ENCODE measurements around the gene ZNF438. TPM values are rescaled to one million over a fixed set of nuclear protein-coding genes. Genes with fewer than 3 reads are reported as not detected.

The ZNF438 gene
- total and polyA plus RNA-seq, 2 of the 8 experiments (the other 6 are each of a cell fraction or from before 2014, with no cell fraction given), result 0.95 to 1.7 TPM

GRCh38 chr10:31041011-31041410 lies 9.3 kb upstream of the ZNF438 start:
- Histone ChIP-seq H3K27ac (ENCODE audit: low read depth, low read length) (no peak overlapping the region), H3K27me3 (replicated peaks in 1 of 4; ENCODE audit: control insufficient read depth in 3 of 4, extremely low read depth in 1 of 4, insufficient read depth in 3 of 4, low read length in 3 of 4) (no peaks in the 10 kb centered on the region), H3K4me1 (replicated peaks in 1 of 4; ENCODE audit: control insufficient read depth in 3 of 4, insufficient read depth in 4 of 4, low read length in 3 of 4) (peaks cover 0 to 3% (median 1%) of the 10 kb centered on the region in 4 experiments; a peak in 2 of 7 replicates), H2BK120ac (replicated peaks; ENCODE audit: low read depth, low read length) (no peak overlapping the region), H3K4ac (replicated peaks; ENCODE audit: insufficient read length, low read depth, low read length) (no peak overlapping the region), H4K20me1 (replicated peaks in 1 of 2; ENCODE audit: control insufficient read depth in 1 of 2, insufficient read depth in 2 of 2, low read length in 2 of 2) (no peaks in the 10 kb centered on the region), H3K79me2 (ENCODE audit: control insufficient read depth in 1 of 2, insufficient read depth in 2 of 2, low read length in 2 of 2) (no peaks in the 10 kb centered on the region), H3K56ac (replicated peaks; ENCODE audit: insufficient read length, low read depth, low read length) (no peak overlapping the region), H4K5ac (ENCODE audit: insufficient read length, low read depth, low read length) (no peak overlapping the region), H3K4me2 (ENCODE audit: insufficient read depth in 1 of 2, low read depth in 2 of 2, low read length in 2 of 2) (no peak overlapping the region), H3K79me1 (ENCODE audit: low read depth, low read length) (no peaks in the 10 kb centered on the region), H2BK12ac (ENCODE audit: low read depth, low read length) (no peak overlapping the region), H3K23ac (ENCODE audit: insufficient read length) (no peak overlapping the region), H3K4me3 (ENCODE audit: extremely low read depth in 1 of 4, insufficient read depth in 2 of 4, low read depth in 3 of 4, low read length in 4 of 4) (no peak overlapping the region), H3K9me3 (ENCODE audit: insufficient read depth in 2 of 2, low read depth in 1 of 2, low read length in 1 of 2) (no peaks in the 10 kb centered on the region), H2AFZ (ENCODE audit: low read length) (no peak overlapping the region), H2AK5ac (ENCODE audit: low read depth, low read length) (no peak overlapping the region), H3K14ac (ENCODE audit: insufficient read length) (no peak overlapping the region), H3K9ac (replicated peaks in 1 of 4; ENCODE audit: extremely low read depth in 1 of 4, low read depth in 3 of 4, low read length in 3 of 4) (no peak overlapping the region), H3K23me2 (ENCODE audit: low read depth, low read length) (no peaks in the 10 kb centered on the region), H3K18ac (ENCODE audit: extremely low read depth, low read length) (no peak overlapping the region), H3K36me3 (ENCODE audit: control insufficient read depth in 2 of 4, insufficient read depth in 4 of 4, low read length in 3 of 4) (no peaks in the 10 kb centered on the region), H2BK5ac (ENCODE audit: low read depth, low read length) (no peak overlapping the region), H2BK20ac (ENCODE audit: low read length) (no peak overlapping the region), H4K8ac (ENCODE audit: extremely low read depth, insufficient read depth, low read length) (no peak overlapping the region), H4K91ac (replicated peaks; ENCODE audit: insufficient read length, low read length) (no peak overlapping the region), H2BK15ac (ENCODE audit: low read length) (no peak overlapping the region)
- ChIA-PET CTCF (ENCODE audit: partially characterized antibody) (no interaction called here), POLR2A (ENCODE audit: partially characterized antibody) (no interaction called here)
- 89% methylated on average over 3 of the region's 3 CpGs; no CpG with 5 or more reads in 1 of the 2 experiments for WGBS, 2 experiments (ENCODE audit: extremely low coverage in 1 of 2, insufficient coverage in 1 of 2, insufficient read length in 1 of 2, insufficient replicate concordance in 2 of 2, low coverage in 1 of 2, low lambda C conversion rate in 2 of 2, missing lambda C conversion rate in 1 of 2)
- DNase-seq (ENCODE audit: low read depth in 1 of 2, low spot score in 2 of 2) (no peak), FAIRE-seq (no peak)
- TF ChIP-seq CBX8 (IDR thresholded peaks at IDR 0.05; ENCODE audit: borderline replicate concordance, low read depth, low read length), result no peak
- no peak for TF ChIP-seq BRCA1 (IDR thresholded peaks at IDR 0.05; ENCODE audit: low read depth, low read length)
- no peak for TF ChIP-seq TAF1 (IDR thresholded peaks at IDR 0.05; ENCODE audit: low read depth, low read length)
